Heart left ventricle (tissue), 13 donors: ENCODE measurements around the gene CNTN4.

Experiments used
- POLR2A ChIP-seq, 2 donors: fragments of 450-650 bp; IDR thresholded peaks; one replicate each; pipeline ENCODE4 v1.6.1; 2017; ENCODE audit warnings: antibody characterized with exemption in 2 of 2, mild to moderate bottlenecking in 2 of 2, moderate library complexity in 2 of 2
- TF ChIP-seq, protein P1 (sequence below), 12 donors: fragments of 200-600 bp; sonication (generic) in 4 of 12; IDR thresholded peaks; one replicate each; pipeline versions ENCODE4 v1.5.0 to v1.8.0; 2018 to 2022; ENCODE audit warnings: antibody characterized with exemption in 12 of 12, mild to moderate bottlenecking in 5 of 12
- donor health status: ischemic (EF 13 %, LVEDD 7.1; RV severe dilation, severe dysfunction).
- donor health status: DM: no; HTN: yes; CAD: no.
- donor health status: DM: no; HTN: no; CAD: no.
- donor health status: ischemic (EF 25% LVEDD 6.9; RV normal size, moderate dysfunction).
- donor health status: ischemic (EF 25% LVEDD 5.7; RV mildly dilated, moderate dysfunction).
- donor health status: ischemic (EF 35%, LVEDD 5.7; RV mildly dilated, moderate dysfunction).
- donor health status: nonischemic (EF 11% LVEDD 7.7; RV severe dilation, severe dysfunction).
- donor health status: DM: yes; HTN: yes; CAD: no.
- donor health status: PGD.
- donor health status: ischemic (EF 29% LVEDD 5.4; RV normal size, mild dysfunction).
- donor health status: nonischemic (EF 23%, LVEDD 6.1; RV moderate dilation, normal function).

DNA sequence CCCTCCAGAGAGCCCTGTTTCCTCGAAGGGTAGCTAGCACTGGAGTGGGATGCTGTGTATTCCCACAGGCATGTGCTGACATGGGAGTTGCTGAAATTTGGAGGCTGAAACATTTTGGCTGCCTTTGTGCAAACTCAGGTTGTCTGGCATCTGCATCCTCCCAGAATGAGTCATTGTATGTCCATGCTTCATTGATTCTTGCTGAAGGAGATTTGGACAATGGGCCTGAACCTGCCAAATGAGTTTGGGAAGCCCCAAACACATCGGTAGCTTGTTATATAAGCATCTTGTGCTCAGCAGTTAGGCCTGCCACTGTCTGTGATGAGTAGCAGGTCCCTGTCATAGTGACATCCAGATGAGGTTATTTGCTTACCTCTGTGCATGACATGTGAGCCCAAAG lies 851.5 kb downstream of the CNTN4 start:
- TF ChIP-seq, protein P1, sequence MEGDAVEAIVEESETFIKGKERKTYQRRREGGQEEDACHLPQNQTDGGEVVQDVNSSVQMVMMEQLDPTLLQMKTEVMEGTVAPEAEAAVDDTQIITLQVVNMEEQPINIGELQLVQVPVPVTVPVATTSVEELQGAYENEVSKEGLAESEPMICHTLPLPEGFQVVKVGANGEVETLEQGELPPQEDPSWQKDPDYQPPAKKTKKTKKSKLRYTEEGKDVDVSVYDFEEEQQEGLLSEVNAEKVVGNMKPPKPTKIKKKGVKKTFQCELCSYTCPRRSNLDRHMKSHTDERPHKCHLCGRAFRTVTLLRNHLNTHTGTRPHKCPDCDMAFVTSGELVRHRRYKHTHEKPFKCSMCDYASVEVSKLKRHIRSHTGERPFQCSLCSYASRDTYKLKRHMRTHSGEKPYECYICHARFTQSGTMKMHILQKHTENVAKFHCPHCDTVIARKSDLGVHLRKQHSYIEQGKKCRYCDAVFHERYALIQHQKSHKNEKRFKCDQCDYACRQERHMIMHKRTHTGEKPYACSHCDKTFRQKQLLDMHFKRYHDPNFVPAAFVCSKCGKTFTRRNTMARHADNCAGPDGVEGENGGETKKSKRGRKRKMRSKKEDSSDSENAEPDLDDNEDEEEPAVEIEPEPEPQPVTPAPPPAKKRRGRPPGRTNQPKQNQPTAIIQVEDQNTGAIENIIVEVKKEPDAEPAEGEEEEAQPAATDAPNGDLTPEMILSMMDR (IDR thresholded peaks at IDR 0.05), result no peak
- TF ChIP-seq POLR2A (IDR thresholded peaks at IDR 0.05), result no peak
